Glutamatergic neuron (in vitro differentiated cells): ENCODE results near the gene PRKG1. TPM values are rescaled to one million over a fixed set of nuclear protein-coding genes. Genes with fewer than 3 reads are reported as not detected.

Experiments used
- DNase-seq: peaks from one replicate; pipeline ENCODE4 v3.0.0; 2022
- H3K27ac Mint-ChIP-seq: one replicate; pipeline ENCODE4 v1.8.0; 2020; ENCODE audit warnings: mild to moderate bottlenecking, mixed read lengths, inconsistent platforms; ENCODE audit not compliant: unreplicated experiment
- H3K27me3 Mint-ChIP-seq: one replicate; pipeline ENCODE4 v1.8.0; 2020; ENCODE audit warnings: mild to moderate bottlenecking, moderate library complexity, mixed read lengths, inconsistent platforms; ENCODE audit not compliant: unreplicated experiment
- H3K36me3 Mint-ChIP-seq: one replicate; pipeline ENCODE4 v1.8.0; 2020; ENCODE audit warnings: mild to moderate bottlenecking, mixed read lengths, inconsistent platforms; ENCODE audit not compliant: unreplicated experiment
- H3K4me1 Mint-ChIP-seq: one replicate; pipeline ENCODE4 v1.8.0; 2020; ENCODE audit warnings: mild to moderate bottlenecking, low read depth, mixed read lengths, inconsistent platforms; ENCODE audit not compliant: unreplicated experiment
- H3K4me3 Mint-ChIP-seq: one replicate; pipeline ENCODE4 v1.8.0; 2020; ENCODE audit warnings: mild to moderate bottlenecking, mixed read lengths, inconsistent platforms; ENCODE audit not compliant: unreplicated experiment
- H3K9me3 Mint-ChIP-seq: one replicate; pipeline ENCODE4 v1.8.0; 2020; ENCODE audit warnings: mild to moderate bottlenecking, moderate library complexity, mixed read lengths, inconsistent platforms; ENCODE audit not compliant: unreplicated experiment
- total RNA-seq: library from RNA; stranded (reverse); fragmentation: NEBNext Ultra II Directional; extraction: Animal tissue kit (Norgen Biotek cat#: 25700); gene quantifications from one replicate; pipeline ENCODE4 v1.2.1, GENCODE V29; 2021; ENCODE audit not compliant: unreplicated experiment
- TF ChIP-seq, protein P1 (sequence below): fragments of 200-600 bp; sonication (generic); IDR thresholded peaks from one replicate; pipeline ENCODE4 v1.5.0; 2021; ENCODE audit not compliant: partially characterized antibody, unreplicated experiment

The PRKG1 gene
- total RNA-seq, 1 donor from 2014 or later, result 52.7 TPM

DNA sequence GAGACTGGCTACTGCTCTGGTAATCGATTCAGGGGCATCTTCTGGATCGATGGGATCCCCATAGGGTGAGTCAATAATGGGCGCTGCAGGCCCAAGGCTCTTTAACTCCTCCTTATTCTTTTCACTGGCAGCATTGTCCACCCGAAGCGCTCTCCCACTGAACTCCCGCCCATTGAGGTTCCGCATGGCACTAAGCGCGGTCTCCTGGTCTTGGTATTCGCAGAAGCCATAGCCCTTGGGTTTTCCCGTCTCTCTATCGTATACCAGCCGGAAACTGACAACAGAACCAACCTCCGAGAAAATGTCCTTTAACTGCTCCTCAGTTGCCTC, 624.8 kb downstream of the PRKG1 start:
- Mint-ChIP-seq H3K9me3 (peaks cover 13% of the 10 kb centered on the region), H3K27me3 (peaks cover 5% of the 10 kb centered on the region), H3K4me1 (peaks cover 33% of the 10 kb centered on the region), H3K4me3 (peak overlapping the region; percentile 99), H3K36me3 (no peaks in the 10 kb centered on the region), H3K27ac (peak overlapping the region; percentile 100)
- TF ChIP-seq, protein P1, sequence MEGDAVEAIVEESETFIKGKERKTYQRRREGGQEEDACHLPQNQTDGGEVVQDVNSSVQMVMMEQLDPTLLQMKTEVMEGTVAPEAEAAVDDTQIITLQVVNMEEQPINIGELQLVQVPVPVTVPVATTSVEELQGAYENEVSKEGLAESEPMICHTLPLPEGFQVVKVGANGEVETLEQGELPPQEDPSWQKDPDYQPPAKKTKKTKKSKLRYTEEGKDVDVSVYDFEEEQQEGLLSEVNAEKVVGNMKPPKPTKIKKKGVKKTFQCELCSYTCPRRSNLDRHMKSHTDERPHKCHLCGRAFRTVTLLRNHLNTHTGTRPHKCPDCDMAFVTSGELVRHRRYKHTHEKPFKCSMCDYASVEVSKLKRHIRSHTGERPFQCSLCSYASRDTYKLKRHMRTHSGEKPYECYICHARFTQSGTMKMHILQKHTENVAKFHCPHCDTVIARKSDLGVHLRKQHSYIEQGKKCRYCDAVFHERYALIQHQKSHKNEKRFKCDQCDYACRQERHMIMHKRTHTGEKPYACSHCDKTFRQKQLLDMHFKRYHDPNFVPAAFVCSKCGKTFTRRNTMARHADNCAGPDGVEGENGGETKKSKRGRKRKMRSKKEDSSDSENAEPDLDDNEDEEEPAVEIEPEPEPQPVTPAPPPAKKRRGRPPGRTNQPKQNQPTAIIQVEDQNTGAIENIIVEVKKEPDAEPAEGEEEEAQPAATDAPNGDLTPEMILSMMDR, result no peak
- DNase-seq, result peak; percentile 49

DNA sequence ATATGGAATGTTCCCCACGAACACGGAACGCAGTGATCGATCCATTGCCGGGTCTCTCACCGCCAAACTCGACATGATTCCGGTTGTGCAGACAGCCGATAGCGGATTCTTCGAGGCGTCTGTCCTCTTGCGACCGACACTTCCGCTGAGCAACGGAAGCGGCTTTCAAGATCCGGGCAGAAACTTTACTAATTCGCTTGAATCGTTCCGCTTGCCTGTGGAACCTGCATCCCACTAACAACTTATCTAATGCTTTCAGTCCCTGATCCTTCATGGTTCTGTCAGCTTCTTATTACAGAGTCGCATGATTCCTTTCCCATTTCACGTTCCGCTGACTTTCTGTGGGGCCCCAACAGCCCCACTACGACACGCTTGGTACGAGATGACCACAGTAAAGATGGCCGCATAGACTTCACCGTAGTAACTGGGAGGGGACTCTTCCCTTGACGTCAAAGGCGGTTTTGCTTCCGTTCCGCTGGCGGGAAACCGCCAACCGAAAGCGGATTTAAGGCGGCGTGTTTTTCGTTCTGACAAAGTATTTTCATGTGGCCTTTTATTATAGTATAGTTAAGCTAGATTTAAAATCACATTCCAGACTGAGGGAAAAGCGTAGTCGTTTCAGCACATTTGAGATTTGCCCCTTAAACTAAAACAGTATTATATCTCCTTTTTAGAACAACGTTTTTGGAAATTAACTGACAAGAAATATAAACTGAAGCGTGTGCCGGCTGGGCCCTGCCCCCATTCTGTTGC, 625.4 kb downstream of the PRKG1 start, which contains the start of gene CSTF2T:
Gene CSTF2T, minus strand, starts transcription at position 121 of the 753 bp plus-strand sequence. Its CDS starts 46 bp downstream, at position 75.
- Mint-ChIP-seq H3K4me1 (peaks cover 33% of the 10 kb centered on the region), H3K27me3 (peaks cover 5% of the 10 kb centered on the region), H3K36me3 (no peaks in the 10 kb centered on the region), H3K9me3 (peaks cover 13% of the 10 kb centered on the region), H3K27ac (peak within 1 kb of the TSS; percentile 100), H3K4me3 (peak within 1 kb of the TSS; percentile 99)
- TF ChIP-seq, protein P1, result no peak
- peak; percentile 78 for DNase-seq

DNA sequence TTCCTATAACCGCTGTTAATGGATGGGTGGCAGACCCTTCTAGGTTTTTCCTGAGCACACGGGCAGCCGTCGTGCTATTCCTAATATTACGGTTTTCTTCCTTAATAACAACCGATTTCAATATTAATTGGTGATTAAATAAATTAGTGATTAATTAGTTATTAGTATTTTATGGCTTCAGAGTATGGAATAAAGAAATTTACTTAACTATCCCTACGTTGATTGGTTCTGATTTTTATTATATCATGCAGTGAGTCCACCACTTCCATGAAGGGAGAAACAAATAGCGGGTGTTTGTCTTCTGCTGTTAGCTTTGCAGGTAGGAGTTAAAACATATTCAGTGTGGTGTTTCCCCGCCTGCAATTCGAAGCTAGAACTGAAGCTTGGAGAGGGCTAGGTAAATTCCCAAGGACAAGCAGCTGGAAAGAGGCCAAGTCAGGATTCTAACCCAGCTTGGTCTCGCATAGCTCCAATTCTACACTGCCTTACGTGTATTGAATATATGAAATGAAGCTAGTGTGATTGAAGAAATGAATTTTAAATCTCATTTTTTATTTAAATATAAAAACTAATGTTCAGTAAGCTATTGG, 626.0 kb downstream of the PRKG1 start:
- Mint-ChIP-seq H3K4me1 (peaks cover 30% of the 10 kb centered on the region), H3K27ac (peak overlapping the region; percentile 100), H3K27me3 (peaks cover 5% of the 10 kb centered on the region), H3K36me3 (no peaks in the 10 kb centered on the region), H3K4me3 (peak overlapping the region; percentile 99), H3K9me3 (peaks cover 13% of the 10 kb centered on the region)
- TF ChIP-seq, protein P1, result no peak
- DNase-seq, result no peak

DNA sequence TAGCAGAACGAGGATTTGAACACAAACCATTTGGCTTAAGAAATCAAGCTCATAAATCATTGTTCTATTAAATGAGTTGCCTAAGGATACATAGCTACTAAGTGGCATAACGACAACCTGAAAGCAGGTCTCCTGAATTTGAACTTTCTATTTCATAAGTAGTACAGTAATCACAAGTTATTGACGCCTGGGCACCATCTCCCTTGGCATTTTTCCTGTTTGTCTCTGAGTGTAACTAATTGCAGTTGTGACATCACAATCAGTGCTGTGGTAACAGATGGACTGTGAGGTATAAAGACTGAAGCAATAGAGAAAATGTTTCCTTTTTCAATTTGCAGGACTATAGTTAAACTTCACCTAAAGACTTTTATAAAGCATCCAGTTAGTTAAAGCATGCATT, 631.5 kb downstream of the PRKG1 start:
- no peak for DNase-seq
- no peaks in the 10 kb centered on the region for H3K9me3 Mint-ChIP-seq
- no peaks in the 10 kb centered on the region for H3K36me3 Mint-ChIP-seq
- peaks cover 2% of the 10 kb centered on the region for H3K27me3 Mint-ChIP-seq
- H3K4me1 Mint-ChIP-seq, result peaks cover 3% of the 10 kb centered on the region
- TF ChIP-seq, protein P1, result no peak
- H3K27ac Mint-ChIP-seq, result no peak overlapping the region
- no peak overlapping the region for H3K4me3 Mint-ChIP-seq

DNA sequence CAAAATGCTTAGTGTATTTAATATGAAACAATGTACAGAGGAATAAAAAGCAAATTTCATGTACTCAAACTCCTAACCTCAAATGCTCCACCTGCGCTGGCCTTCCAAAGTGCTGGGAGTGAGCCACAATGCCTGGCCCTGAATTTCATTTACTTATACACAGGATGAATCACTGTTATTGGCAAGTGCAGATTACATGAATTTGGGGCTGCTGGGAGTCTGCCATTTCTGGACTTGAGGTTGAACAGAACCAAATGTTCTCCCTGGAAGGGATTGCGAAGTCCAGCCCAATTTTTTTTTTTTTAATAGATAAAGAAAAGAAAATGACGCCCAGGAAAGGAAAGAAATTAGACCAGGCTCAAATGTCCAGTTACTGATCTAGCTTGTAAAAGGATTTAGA, 631.9 kb downstream of the PRKG1 start:
- peaks cover 2% of the 10 kb centered on the region for H3K27me3 Mint-ChIP-seq
- TF ChIP-seq, protein P1, result no peak
- no peak overlapping the region for H3K27ac Mint-ChIP-seq
- DNase-seq, result no peak
- H3K4me3 Mint-ChIP-seq, result no peak overlapping the region
- no peaks in the 10 kb centered on the region for H3K9me3 Mint-ChIP-seq
- no peaks in the 10 kb centered on the region for H3K36me3 Mint-ChIP-seq
- peaks cover 3% of the 10 kb centered on the region for H3K4me1 Mint-ChIP-seq
